GM19452 (cell line): Measurements from ENCODE around the gene SCN9A.

ENCODE experiments used
- ATAC-seq: cut with Tn5 transposase; IDR thresholded peaks from one replicate; pipeline ENCODE4 v1.9.1; 2021; ENCODE audit not compliant: unreplicated experiment

SCN9A gene

DNA sequence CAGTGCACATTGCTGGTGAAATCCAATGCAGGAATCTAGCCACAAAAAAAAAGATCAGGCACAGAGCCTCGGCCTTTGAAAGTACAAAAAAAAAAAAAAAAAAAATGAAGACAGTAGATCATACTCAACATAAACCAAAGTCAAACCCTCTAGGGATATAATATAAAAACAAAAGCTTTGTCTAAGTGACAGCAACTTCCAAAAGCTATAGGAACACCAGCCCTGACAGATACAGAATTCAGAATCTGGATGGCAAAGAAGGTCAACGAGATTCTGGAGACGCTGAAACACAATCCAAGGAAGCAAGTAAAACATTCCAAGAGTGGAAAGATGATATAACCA is 194.0 kb downstream of the SCN9A start:
- ATAC-seq: no peak

- ATAC-seq: peak; percentile 94
These were observed 194.6 kb downstream of the SCN9A start for GRCh38 chr2:166180951-166181812.

DNA sequence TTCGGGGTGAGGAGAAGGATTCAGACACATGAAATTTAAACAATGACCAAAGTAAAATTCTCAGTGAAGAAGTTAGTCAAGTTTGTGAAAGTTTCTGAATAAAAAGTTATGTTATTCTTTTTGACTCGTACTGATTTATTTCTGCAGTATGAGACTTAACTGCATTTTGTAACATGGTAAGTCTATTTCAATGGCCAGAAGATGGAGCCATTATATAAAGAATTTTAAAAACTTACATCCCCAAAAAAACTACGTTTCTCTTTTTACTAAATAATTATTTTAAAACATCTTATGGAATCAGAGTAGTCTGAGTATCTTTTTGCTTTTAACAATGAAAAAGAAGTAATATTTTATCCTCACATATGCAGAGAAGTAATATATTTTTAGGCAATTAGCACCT is 196.5 kb downstream of the SCN9A start:
- ATAC-seq: no peak

- no peak for ATAC-seq
These were observed 202.5 kb downstream of the SCN9A start for GRCh38 chr2:166173263-166173662.

DNA sequence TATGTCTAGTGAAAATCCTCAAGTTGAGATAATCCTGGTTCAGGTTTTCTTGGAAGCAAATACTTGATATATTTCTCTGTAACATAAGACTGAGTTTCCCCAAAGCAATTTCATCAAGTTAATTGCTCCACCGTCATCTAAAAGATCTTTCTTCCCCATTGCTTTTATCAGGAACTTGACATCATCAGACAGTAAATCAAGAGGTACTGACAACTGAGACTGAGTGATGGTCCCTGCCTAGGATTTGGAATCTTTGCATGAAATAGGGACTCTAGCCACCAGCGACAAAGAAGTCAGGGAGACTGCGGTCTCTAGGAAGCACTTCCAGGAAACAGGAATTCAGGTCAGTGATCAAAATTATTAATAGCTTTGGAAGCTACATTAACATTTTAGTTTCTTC is 204.5 kb downstream of the SCN9A start:
- ATAC-seq: no peak

DNA sequence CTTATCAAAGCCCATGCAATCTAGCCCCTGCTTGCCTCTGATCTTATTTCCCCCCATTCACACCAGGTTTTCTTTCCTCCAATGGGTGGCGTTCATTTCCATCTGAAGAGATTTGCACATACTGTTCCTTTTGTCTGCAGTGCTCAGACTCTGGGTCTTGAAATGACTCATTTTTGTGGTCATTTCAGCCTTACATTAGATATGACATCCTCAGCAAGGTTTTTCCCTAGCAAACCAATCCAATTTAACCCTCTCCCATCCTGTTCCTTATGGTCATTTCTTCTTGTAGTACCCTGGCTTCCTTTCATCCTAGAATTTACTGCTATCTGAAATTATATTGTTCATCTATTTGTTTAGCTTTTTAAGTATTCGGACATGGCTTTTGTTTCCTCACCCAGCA is 205.4 kb downstream of the SCN9A start:
- ATAC-seq: peak; percentile 79

- no peak for ATAC-seq
These were observed 208.3 kb downstream of the SCN9A start for GRCh38 chr2:166167449-166167848.

GRCh38 chr2:166163775-166164174 is 212.0 kb downstream of the SCN9A start:
- no peak for ATAC-seq

DNA sequence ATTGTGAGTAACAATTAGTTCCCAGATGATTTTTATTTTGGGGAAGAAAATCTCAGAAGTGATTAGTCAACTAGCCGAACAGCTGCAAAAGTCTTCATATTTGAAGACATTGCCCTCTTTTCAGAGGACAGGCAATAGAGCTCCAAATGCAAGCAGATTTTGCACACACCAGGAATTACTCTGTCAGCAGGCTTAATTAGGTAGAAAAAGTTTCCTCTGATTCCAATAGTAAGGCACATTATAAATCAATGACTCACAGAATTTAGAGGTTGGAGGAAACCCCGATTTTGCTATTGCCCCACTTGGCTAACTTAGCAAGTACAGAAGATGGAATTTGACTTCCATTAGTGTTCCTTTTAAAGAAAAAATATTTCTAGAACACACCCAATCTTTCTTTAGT is 217.2 kb downstream of the SCN9A start:
- no peak for ATAC-seq

DNA sequence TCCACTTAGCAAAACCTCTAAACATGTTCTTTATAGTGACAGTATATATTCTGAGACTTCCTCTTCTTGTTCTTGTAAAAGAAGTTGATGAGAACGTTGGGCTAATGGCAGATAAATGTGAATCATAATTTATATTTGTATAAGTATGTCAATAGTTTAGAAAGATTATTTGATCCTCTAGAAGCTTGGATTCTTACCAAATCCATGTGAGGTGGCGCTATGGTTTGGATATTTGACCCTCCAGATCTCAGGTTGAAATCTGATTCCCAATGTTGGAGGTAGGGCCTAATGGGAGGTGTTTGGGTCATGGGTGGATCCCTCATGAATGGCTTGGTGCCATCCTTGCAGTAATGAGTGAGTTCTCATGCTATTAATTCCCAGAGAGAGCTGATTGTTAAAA is 218.2 kb downstream of the SCN9A start:
- ATAC-seq: no peak

- ATAC-seq: no peak
These were observed 218.7 kb downstream of the SCN9A start for GRCh38 chr2:166156985-166157490.

DNA sequence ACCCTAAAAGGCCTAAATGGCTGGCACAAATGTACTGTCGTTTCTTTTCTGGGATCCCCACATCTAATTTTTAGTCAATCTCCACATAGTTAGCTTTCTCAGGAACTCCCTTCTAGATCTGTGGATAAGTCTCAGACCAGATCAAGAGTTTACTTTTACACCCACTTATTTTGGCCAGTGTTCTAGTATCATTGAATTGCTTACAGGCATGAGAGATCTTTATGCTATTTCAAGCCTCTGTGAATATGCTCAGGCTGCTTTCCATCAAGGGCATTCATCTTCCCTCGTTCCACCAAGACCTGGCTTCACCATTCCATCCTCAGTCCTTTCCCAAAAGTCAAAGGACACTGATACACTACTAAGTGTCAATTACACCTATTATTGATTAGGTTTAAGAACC is 220.2 kb downstream of the SCN9A start:
- no peak for ATAC-seq

GRCh38 chr2:166154685-166155338 is 220.9 kb downstream of the SCN9A start:
- no peak for ATAC-seq

DNA sequence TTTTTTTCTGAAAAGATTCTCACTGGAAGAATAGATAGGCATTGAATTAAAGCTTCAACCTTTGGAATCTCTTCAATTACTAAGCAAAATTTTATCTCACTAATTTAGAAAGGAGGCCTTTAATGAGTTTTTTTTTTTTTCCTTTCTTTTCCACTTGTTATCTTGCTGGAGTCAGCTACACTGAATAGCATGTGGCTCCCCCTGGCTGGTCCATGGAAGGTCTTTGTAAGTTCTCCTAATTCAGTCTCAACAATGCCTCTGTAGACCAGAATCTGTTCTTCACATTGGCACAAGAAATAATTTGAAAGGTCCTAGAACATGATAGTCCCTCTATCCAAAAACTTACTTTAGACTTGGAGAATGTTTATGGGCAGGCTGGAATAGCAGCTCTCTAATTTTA is 223.7 kb downstream of the SCN9A start:
- ATAC-seq: no peak

- ATAC-seq: no peak
These were observed 227.0 kb downstream of the SCN9A start for GRCh38 chr2:166148500-166149400.

- ATAC-seq: no peak
These were observed 227.9 kb downstream of the SCN9A start for GRCh38 chr2:166147883-166148282.
